Cardiac fibroblast (primary cell): ENCODE results near the gene SEC14L6.

Experiments used
- DNase-seq, 2 donors: peaks; one replicate each; pipeline versions ENCODE4 v3.0.0 to v3.0.0-alpha.2; 2010; ENCODE audit warnings: low read depth in 2 of 2
- H3K4me3 ChIP-seq, 2 donors: replicated peaks in 1 of 2; 1 replicate in 1 of 2; 2 replicates in 1 of 2; pipeline ENCODE4 v1.5.1; 2011; ENCODE audit warnings: low read depth in 2 of 2, low read length in 2 of 2, mild to moderate bottlenecking in 2 of 2, moderate library complexity in 1 of 2
- CTCF ChIP-seq: IDR thresholded peaks from one replicate; pipeline ENCODE4 v1.5.1; 2011; ENCODE audit warnings: low read depth, mild to moderate bottlenecking, low read length, inconsistent platforms

SEC14L6 gene

GRCh38 chr22:30474683-30475424, 71.7 kb downstream of the SEC14L6 start:
- no peak for DNase-seq
- no peak for TF ChIP-seq CTCF
- no peak overlapping the region for H3K4me3 ChIP-seq

GRCh38 chr22:30474121-30474520, 72.4 kb downstream of the SEC14L6 start:
- DNase-seq: no peak
- TF ChIP-seq CTCF: no peak
- no peak overlapping the region for H3K4me3 ChIP-seq

DNA sequence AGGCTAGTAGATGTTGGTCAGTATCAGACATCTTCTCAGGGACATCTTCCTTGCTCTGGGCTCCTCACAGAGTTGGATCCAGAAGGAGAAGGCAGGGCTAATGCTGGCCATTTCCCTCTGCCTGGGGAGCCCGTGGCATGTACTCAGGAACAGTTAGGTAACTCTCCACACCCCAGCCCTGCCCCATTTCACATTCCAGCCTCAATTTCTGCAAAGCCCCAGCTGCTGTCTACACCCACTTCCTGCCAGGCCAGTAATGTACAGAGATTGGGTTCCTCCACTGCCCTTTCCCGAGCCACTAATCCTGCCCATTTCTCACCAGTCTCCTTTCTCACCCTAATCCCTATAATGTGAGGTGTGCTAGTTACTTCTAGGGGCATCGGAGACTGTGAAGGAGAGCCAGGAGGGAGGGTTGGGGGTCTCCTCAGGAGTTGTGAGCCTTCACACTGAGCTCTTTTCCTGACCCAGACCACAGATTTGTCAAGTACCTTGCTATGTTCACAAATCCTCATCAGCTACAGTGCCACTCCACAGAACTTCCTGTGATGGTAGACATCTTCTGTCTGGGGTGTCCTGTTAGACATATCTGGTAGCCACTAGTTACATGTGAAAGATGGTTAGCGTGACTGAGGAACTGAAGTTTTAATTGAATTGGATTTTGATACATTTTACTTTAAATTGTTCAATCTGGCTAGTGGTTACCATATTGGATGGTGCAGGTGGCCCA, 73.4 kb downstream of the SEC14L6 start:
- no peak for DNase-seq
- no peak overlapping the region for H3K4me3 ChIP-seq
- TF ChIP-seq CTCF: no peak
